ENCODE data around the gene CDKAL1. TPM values are rescaled to one million over a fixed set of nuclear protein-coding genes. Genes with fewer than 3 reads are reported as not detected.

Gene CDKAL1
- total and polyA plus RNA-seq, 2 donors (not counting 3 experiments of a cell fraction or from before 2014, with no cell fraction given) = 6.1 to 20.5 TPM

DNA sequence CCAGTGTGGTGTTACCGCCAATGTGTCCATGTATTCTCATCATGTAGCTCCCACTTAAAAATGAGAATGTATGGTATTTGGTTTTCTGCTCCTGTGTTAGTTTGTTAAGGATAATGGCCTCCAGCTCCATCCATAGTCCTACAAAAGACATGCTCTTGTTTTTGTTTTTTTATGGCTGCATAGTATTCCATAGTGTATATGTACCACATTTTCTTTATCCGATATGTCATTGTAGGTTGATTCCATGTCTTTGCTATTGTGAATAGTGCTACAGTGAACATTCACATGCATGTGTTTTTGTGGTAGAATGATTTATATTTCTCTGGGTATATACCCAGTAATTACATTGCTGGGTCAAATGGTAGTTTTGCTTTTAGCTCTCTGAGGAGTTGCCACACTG is 207.2 kb downstream of the CDKAL1 start:
- BruUV-seq (replicated peaks) = no TSS peak
- Histone ChIP-seq H3K9me1 (replicated peaks; ENCODE audit: control insufficient read depth, extremely low read depth, insufficient read depth, low read length) (no peaks in the 10 kb centered on the region), H3K9ac (replicated peaks; ENCODE audit: extremely low read depth, insufficient read depth, low read length) (no peak overlapping the region), H3K27ac (ENCODE audit: insufficient read depth, low read depth, low read length) (no peak overlapping the region), H3K79me2 (ENCODE audit: control insufficient read depth, insufficient read depth, low read length) (no peaks in the 10 kb centered on the region), H3K4me1 (ENCODE audit: control insufficient read depth, extremely low read depth, insufficient read depth, low read length) (no peaks in the 10 kb centered on the region), H3K27me3 (ENCODE audit: control insufficient read depth in 2 of 2, insufficient read depth in 2 of 2, low read length in 2 of 2) (no peaks in the 10 kb centered on the region), H3K4me3 (replicated peaks in 1 of 3; ENCODE audit: insufficient read depth in 1 of 3, low read depth in 1 of 3, low read length in 3 of 3) (no peak overlapping the region), H3K36me3 (ENCODE audit: control insufficient read depth in 2 of 2, extremely low read depth in 1 of 2, insufficient read depth in 2 of 2, low read length in 2 of 2) (no peaks in the 10 kb centered on the region), H3K4me2 (ENCODE audit: insufficient read depth, low read length) (no peak overlapping the region), H4K20me1 (replicated peaks; ENCODE audit: control insufficient read depth, extremely low read depth, insufficient read depth, low read length) (no peaks in the 10 kb centered on the region), H3K9me3 (replicated peaks; ENCODE audit: control insufficient read depth, insufficient read depth, low read length) (no peaks in the 10 kb centered on the region), H2AFZ (ENCODE audit: low read depth, low read length) (no peak overlapping the region)
- intact Hi-C loops (cut with micrococcal nuclease) = no loop called here
- no peak for TF ChIP-seq JUN (IDR thresholded peaks at IDR 0.05; ENCODE audit: borderline replicate concordance, insufficient read depth, insufficient read length, low read depth)
- no peak for TF ChIP-seq MYC (IDR thresholded peaks at IDR 0.05; ENCODE audit: low read depth, low read length)
- TF ChIP-seq POLR2A (IDR thresholded peaks at IDR 0.05; ENCODE audit: low read depth, low read length) = no peak
- no peak for TF ChIP-seq EZH2 (IDR thresholded peaks at IDR 0.05; ENCODE audit: borderline replicate concordance, low read depth, low read length, severe bottlenecking)
- no peak for TF ChIP-seq POLR2AphosphoS5 (IDR thresholded peaks at IDR 0.05; ENCODE audit: insufficient read depth, low read depth, low read length)
- no peak for TF ChIP-seq FOS (IDR thresholded peaks at IDR 0.05; ENCODE audit: borderline replicate concordance, insufficient read depth, low read length)
- TF ChIP-seq, protein P1, sequence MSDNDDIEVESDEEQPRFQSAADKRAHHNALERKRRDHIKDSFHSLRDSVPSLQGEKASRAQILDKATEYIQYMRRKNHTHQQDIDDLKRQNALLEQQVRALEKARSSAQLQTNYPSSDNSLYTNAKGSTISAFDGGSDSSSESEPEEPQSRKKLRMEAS (IDR thresholded peaks at IDR 0.05; ENCODE audit: insufficient read depth, insufficient read length) = no peak
- TF ChIP-seq, protein P2, sequence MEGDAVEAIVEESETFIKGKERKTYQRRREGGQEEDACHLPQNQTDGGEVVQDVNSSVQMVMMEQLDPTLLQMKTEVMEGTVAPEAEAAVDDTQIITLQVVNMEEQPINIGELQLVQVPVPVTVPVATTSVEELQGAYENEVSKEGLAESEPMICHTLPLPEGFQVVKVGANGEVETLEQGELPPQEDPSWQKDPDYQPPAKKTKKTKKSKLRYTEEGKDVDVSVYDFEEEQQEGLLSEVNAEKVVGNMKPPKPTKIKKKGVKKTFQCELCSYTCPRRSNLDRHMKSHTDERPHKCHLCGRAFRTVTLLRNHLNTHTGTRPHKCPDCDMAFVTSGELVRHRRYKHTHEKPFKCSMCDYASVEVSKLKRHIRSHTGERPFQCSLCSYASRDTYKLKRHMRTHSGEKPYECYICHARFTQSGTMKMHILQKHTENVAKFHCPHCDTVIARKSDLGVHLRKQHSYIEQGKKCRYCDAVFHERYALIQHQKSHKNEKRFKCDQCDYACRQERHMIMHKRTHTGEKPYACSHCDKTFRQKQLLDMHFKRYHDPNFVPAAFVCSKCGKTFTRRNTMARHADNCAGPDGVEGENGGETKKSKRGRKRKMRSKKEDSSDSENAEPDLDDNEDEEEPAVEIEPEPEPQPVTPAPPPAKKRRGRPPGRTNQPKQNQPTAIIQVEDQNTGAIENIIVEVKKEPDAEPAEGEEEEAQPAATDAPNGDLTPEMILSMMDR (IDR thresholded peaks at IDR 0.05; ENCODE audit: extremely low read depth in 1 of 2, insufficient read depth in 1 of 2, low read depth in 1 of 2, low read length in 2 of 2) = no peak
- no peak for TF ChIP-seq GATA2 (IDR thresholded peaks at IDR 0.05; ENCODE audit: insufficient read depth, insufficient read length, low read depth, low read length)
- dilution Hi-C loops (cut with MboI; ENCODE audit: extremely low pct_ligation_motif_present, low sequenced_read_pairs) = no loop called here
- POLR2A ChIA-PET = no interaction called here
- no peak for FAIRE-seq
- DNase-seq (ENCODE audit: low read depth, low spot score) = no peak
- CTCF ChIA-PET = no interaction called here
